IMR-90 (cell line): ENCODE measurements around the gene ATP8B3. TPM values are rescaled to one million over a fixed set of nuclear protein-coding genes. Genes with fewer than 3 reads are reported as not detected.

ENCODE experiments used
- ATAC-seq: fragments of 200-7000 bp; cut with Tn5 transposase; 2 replicates; pipeline ENCODE4 v1.9.1; 2020; ENCODE audit warnings: low read depth, mild to moderate bottlenecking, moderate library complexity
- BruUV-seq: library from RNA; stranded (reverse); fragments of 400-500 nt; replicated peaks from 2 replicates; lab custom pipeline; 2021; lab: Mats Ljungman, UMichigan
- CTCF ChIA-PET: fragments of 300-600 bp; formaldehyde crosslinking; extraction: SDS; loops from one replicate; lab custom pipeline; 2021; ENCODE audit warnings: antibody characterized with exemption; lab: Yijun Ruan, JAX
- POLR2A ChIA-PET: fragments of 300-600 bp; sonication (Branson Sonifier 250); formaldehyde crosslinking; loops from one replicate; lab custom pipeline; 2022; ENCODE audit warnings: antibody characterized with exemption; ENCODE audit not compliant: unreplicated experiment; lab: Charles Lee
- DNase-seq: peaks from one replicate; pipeline ENCODE4 v3.0.0; 2013
- H2AFZ ChIP-seq: replicated peaks from 2 replicates; pipeline ENCODE3; 2013; ENCODE audit warnings: low read length, mild to moderate bottlenecking; ENCODE audit not compliant: poor library complexity
- H2AK5ac ChIP-seq: 2 replicates; pipeline ENCODE4 v1.6.1; 2013; ENCODE audit warnings: low read depth, low read length, inconsistent platforms
- H2AK9ac ChIP-seq: replicated peaks from 2 replicates; pipeline ENCODE3; 2013; ENCODE audit warnings: mild to moderate bottlenecking, low read depth, low read length, moderate library complexity; ENCODE audit not compliant: poor library complexity
- H2BK120ac ChIP-seq: 2 replicates; pipeline ENCODE4 v1.6.1; 2013; ENCODE audit warnings: low read depth, low read length, inconsistent platforms
- H2BK15ac ChIP-seq: 3 replicates; pipeline ENCODE4 v1.6.1; 2013; ENCODE audit warnings: low read depth, low read length, inconsistent platforms
- H2BK20ac ChIP-seq: 2 replicates; pipeline ENCODE4 v1.6.1; 2013; ENCODE audit warnings: low read depth, mild to moderate bottlenecking, inconsistent platforms, low read length, moderate library complexity
- H2BK5ac ChIP-seq: 2 replicates; pipeline ENCODE4 v1.6.1; 2013; ENCODE audit warnings: mild to moderate bottlenecking, low read depth, low read length, inconsistent platforms; ENCODE audit not compliant: poor library complexity, severe bottlenecking
- H3K14ac ChIP-seq: replicated peaks from 2 replicates; pipeline ENCODE4 v1.6.1; 2013; ENCODE audit warnings: low read depth, low read length, inconsistent platforms
- H3K18ac ChIP-seq: 2 replicates; pipeline ENCODE4 v1.6.1; 2013; ENCODE audit warnings: low read depth, low read length, control low read depth
- H3K23ac ChIP-seq: 2 replicates; pipeline ENCODE4 v1.6.1; 2013; ENCODE audit warnings: low read depth, low read length, inconsistent platforms
- H3K27ac ChIP-seq: 2 replicates; pipeline ENCODE4 v1.5.1; 2013; ENCODE audit warnings: mild to moderate bottlenecking, control low read depth, low read length; ENCODE audit not compliant: insufficient read depth
- H3K27me3 ChIP-seq: 2 replicates; pipeline ENCODE4 v1.6.1; 2013; ENCODE audit warnings: low read length; ENCODE audit not compliant: control insufficient read depth, insufficient read depth
- H3K36me3 ChIP-seq: 2 replicates; pipeline ENCODE4 v1.6.1; 2013; ENCODE audit warnings: low read length, mixed read lengths; ENCODE audit not compliant: control insufficient read depth, insufficient read depth
- H3K4ac ChIP-seq: 2 replicates; pipeline ENCODE4 v1.6.1; 2013; ENCODE audit warnings: low read depth, low read length, inconsistent platforms
- H3K4me1 ChIP-seq: 2 replicates; pipeline ENCODE4 v1.6.1; 2013; ENCODE audit warnings: low read length, mixed read lengths; ENCODE audit not compliant: control insufficient read depth, insufficient read depth
- H3K4me2 ChIP-seq: 2 replicates; pipeline ENCODE4 v1.6.1; 2013; ENCODE audit warnings: low read depth, mild to moderate bottlenecking, control low read depth, low read length, moderate library complexity
- H3K4me3 ChIP-seq: 2 replicates; pipeline ENCODE4 v1.5.1; 2013; ENCODE audit warnings: low read depth, mild to moderate bottlenecking, control low read depth, low read length, moderate library complexity; ENCODE audit not compliant: insufficient read depth
- H3K56ac ChIP-seq: 2 replicates; pipeline ENCODE4 v1.6.1; 2013; ENCODE audit warnings: low read length, inconsistent platforms; ENCODE audit not compliant: insufficient read depth; ENCODE audit errors: extremely low read depth
- H3K79me1 ChIP-seq, 2 experiments: 2 replicates each; pipeline ENCODE4 v1.6.1; 2013; ENCODE audit warnings: low read length in 2 of 2, inconsistent platforms in 1 of 2, low read depth in 1 of 2
- H3K9ac ChIP-seq: 2 replicates; pipeline ENCODE4 v1.6.1; 2013; ENCODE audit warnings: low read depth, low read length, control low read depth
- H3K9me1 ChIP-seq: 2 replicates; pipeline ENCODE4 v1.6.1; 2013; ENCODE audit warnings: low read length, inconsistent platforms; ENCODE audit not compliant: insufficient read depth
- H3K9me3 ChIP-seq: 2 replicates; pipeline ENCODE4 v1.6.1; 2013; ENCODE audit warnings: low read length; ENCODE audit not compliant: control insufficient read depth, insufficient read depth
- H4K20me1 ChIP-seq: 2 replicates; pipeline ENCODE4 v1.6.1; 2013; ENCODE audit warnings: low read length, inconsistent platforms; ENCODE audit not compliant: insufficient read depth
- H4K5ac ChIP-seq: 2 replicates; pipeline ENCODE4 v1.6.1; 2013; ENCODE audit warnings: mild to moderate bottlenecking, low read depth, low read length, control low read depth
- H4K8ac ChIP-seq, 2 experiments: 2 replicates each; pipeline ENCODE4 v1.6.1; 2013; ENCODE audit warnings: low read depth in 2 of 2, low read length in 2 of 2, control low read depth in 1 of 2, inconsistent platforms in 1 of 2
- H4K91ac ChIP-seq: 2 replicates; pipeline ENCODE4 v1.6.1; 2013; ENCODE audit warnings: low read depth, low read length, inconsistent platforms; ENCODE audit not compliant: insufficient read depth
- CHD1 ChIP-seq: IDR thresholded peaks from 2 replicates; pipeline ENCODE4 v1.6.1; 2012; ENCODE audit warnings: low read depth, low read length, improper control_type of control experiment
- MAFK ChIP-seq: IDR thresholded peaks from 2 replicates; pipeline ENCODE4 v1.6.1; 2012; ENCODE audit warnings: low read depth, low read length, improper control_type of control experiment
- MXI1 ChIP-seq: IDR thresholded peaks from 2 replicates; pipeline ENCODE4 v1.6.1; 2012; ENCODE audit warnings: low read depth, mild to moderate bottlenecking, low read length, moderate library complexity, borderline replicate concordance
- RCOR1 ChIP-seq: IDR thresholded peaks from 2 replicates; pipeline ENCODE4 v1.6.1; 2012; ENCODE audit warnings: mild to moderate bottlenecking, low read length, improper control_type of control experiment; ENCODE audit not compliant: insufficient replicate concordance
- RFX5 ChIP-seq: IDR thresholded peaks from 2 replicates; pipeline ENCODE4 v1.8.0; 2012; ENCODE audit warnings: low read depth, mild to moderate bottlenecking, low read length, moderate library complexity
- SMC3 ChIP-seq: fragments of 150-350 bp; IDR thresholded peaks from 2 replicates; pipeline ENCODE4 v1.6.1; 2016; ENCODE audit warnings: low read depth, mild to moderate bottlenecking, antibody characterized with exemption, low read length, moderate library complexity
- WGBS, 2 experiments: methylation state at CpG; one replicate each; pipeline versions ENCODE4 v1.1.5 to v1.1.7; 2013; ENCODE audit warnings: missing lambda C conversion rate in 2 of 2; ENCODE audit not compliant: insufficient read length in 1 of 2; ENCODE audit errors: extremely low coverage in 2 of 2; 5-methylcytosine and 5-hydroxymethylcytosine counted together
- dilution Hi-C: fragments of 300-500 bp; cut with HindIII; formaldehyde crosslinking; loops from one replicate; pipeline ENCODE4 v1.14.3; 2018; ENCODE audit warnings: low sequenced_read_pairs; ENCODE audit not compliant: unreplicated experiment
- in situ Hi-C: fragments of 300-500 bp; cut with MboI; formaldehyde crosslinking; loops from 3 replicates; pipeline ENCODE4 v1.14.3; 2019; ENCODE audit warnings: low sequenced_read_pairs, inconsistent platforms, mixed read lengths
- intact Hi-C: fragments of 100-400 bp; cut with micrococcal nuclease; formaldehyde crosslinking; loops from 2 replicates; pipeline ENCODE4 v1.10.0; 2022
- polyA plus RNA-seq, 3 experiments: library from polyadenylated mRNA; depleted of rRNA; stranded (reverse); fragments of >200 nt; gene quantifications; 2 replicates each; pipeline ENCODE4 v1.2.3, GENCODE V29; 2012; ENCODE audit warnings: low replicate concordance in 1 of 3
- total RNA-seq: library from RNA; depleted of rRNA; stranded (reverse); fragments of >200 nt; gene quantifications from 2 replicates; pipeline ENCODE4 v1.2.3, GENCODE V29; 2012
- TF ChIP-seq, protein P1 (sequence below): fragments of 150-350 bp; IDR thresholded peaks from 2 replicates; pipeline ENCODE4 v1.6.1; 2017; ENCODE audit warnings: mild to moderate bottlenecking, antibody characterized with exemption, low read length, low read depth

The ATP8B3 gene
- total and polyA plus RNA-seq, 2 of the 4 experiments (the other 2 are of a cell fraction): 1.6 to 8.1 TPM

DNA sequence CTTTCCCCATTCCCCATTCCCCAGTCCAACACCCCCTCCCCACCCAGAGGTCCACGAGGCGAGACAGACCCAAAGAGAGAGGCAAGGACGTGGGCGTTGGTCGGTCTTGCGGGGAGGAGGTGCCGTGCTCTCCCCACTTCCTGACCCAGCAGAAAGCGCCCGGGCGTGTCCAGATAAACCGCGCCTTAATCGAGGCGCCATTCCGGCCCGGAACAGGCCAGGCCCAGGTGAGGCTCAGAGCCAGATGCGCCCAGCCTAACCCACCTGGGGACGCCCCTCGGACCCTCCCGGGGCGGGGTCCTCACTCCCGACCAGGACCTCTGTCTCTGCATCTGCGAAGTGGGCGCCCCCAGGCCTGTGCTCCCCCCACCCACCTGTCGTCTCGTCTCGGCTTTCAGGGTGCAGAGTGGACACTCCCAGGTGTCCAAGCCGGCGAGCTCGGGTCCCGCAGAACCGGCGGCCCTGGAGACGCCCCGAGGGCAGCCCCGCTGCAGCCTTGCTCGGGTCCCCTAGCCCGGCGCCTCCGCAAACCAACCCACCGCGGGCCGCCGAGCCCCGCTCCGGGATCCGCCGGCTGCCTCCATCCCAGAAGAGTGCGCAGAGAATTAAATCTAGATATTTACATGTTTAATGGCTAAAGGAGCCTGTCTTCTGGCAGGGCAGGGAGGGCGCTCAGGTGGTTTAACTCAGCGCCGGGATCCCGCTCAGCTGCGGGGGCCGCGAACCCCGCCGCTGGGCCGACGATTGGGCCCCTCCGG lies 63.8 kb downstream of the ATP8B3 start:
- TF ChIP-seq RCOR1 (no peak), SMC3 (no peak), MXI1 (no peak), MAFK (no peak), CHD1 (no peak), RFX5 (no peak)
- TF ChIP-seq, protein P1, sequence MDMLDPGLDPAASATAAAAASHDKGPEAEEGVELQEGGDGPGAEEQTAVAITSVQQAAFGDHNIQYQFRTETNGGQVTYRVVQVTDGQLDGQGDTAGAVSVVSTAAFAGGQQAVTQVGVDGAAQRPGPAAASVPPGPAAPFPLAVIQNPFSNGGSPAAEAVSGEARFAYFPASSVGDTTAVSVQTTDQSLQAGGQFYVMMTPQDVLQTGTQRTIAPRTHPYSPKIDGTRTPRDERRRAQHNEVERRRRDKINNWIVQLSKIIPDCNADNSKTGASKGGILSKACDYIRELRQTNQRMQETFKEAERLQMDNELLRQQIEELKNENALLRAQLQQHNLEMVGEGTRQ: no peak
- Histone ChIP-seq H3K4ac (no peak overlapping the region; the same call in 1 of the 2 replicates), H2BK20ac (no peak overlapping the region), H3K4me2 (0 out of 2 replicates have a peak overlapping the region, but pooled peaks have one; percentile 24), H2BK15ac (0 out of 3 replicates have a peak overlapping the region, but pooled peaks have one; percentile 68), H3K9me1 (peaks cover 6% of the 10 kb centered on the region), H3K27ac (no peak overlapping the region), H4K91ac (no peak overlapping the region), H4K5ac (no peak overlapping the region), H2BK5ac (no peak overlapping the region), H3K56ac (no peak overlapping the region), H3K4me3 (no peak overlapping the region), H3K36me3 (no peaks in the 10 kb centered on the region), H3K4me1 (peaks cover 12% of the 10 kb centered on the region), H4K8ac (no peak overlapping the region), H3K18ac (no peak overlapping the region), H3K14ac (no peak overlapping the region), H3K79me1 (no peaks in the 10 kb centered on the region), H2AK5ac (peak overlapping the region; percentile 85), H3K23ac (no peak overlapping the region), H3K9ac (no peak overlapping the region), H3K9me3 (no peaks in the 10 kb centered on the region), H2AFZ (peak overlapping the region; percentile 83), H2AK9ac (peak overlapping the region; percentile 42), H4K20me1 (peaks cover 6% of the 10 kb centered on the region), H3K27me3 (peaks cover 66% of the 10 kb centered on the region), H2BK120ac (no peak overlapping the region)
- ChIA-PET CTCF (no interaction called here), POLR2A (no interaction called here)
- WGBS, 2 experiments: 2% methylated on average over 20 of the region's 61 CpGs; no CpG with 5 or more reads in 1 of the 2 experiments
- dilution Hi-C loops (no loop called here), in situ Hi-C loops (no loop called here), intact Hi-C loops (no loop called here)
- DNase-seq: no peak
- ATAC-seq: no peak
- no TSS peak for BruUV-seq
